GM12892 (cell line): Measurements from ENCODE around the gene ZNF443.
"Not testable (repeated sequence)": the region's sequence is repeated elsewhere in the genome, so short reads cannot be mapped to it uniquely, and the experiment has no call there.

Experiments
- DNase-seq: peaks from one replicate; pipeline ENCODE4 v3.0.0; 2011; ENCODE audit not compliant: insufficient read length
- FAIRE-seq: peaks from 2 replicates; lab custom pipeline; 2011; peaks lifted over from hg19 to GRCh38; lab: Jason Lieb, UNC
- POLR2A ChIP-seq: IDR thresholded peaks from 2 replicates; pipeline ENCODE4 v1.6.1; 2011; ENCODE audit warnings: low read depth, low read length, control low read depth
- POLR2AphosphoS5 ChIP-seq: IDR thresholded peaks from 2 replicates; pipeline ENCODE4 v1.6.1; 2011; ENCODE audit warnings: low read depth, low read length, control low read depth
- TAF1 ChIP-seq: IDR thresholded peaks from 2 replicates; pipeline ENCODE4 v1.6.1; 2011; ENCODE audit warnings: low read depth, mild to moderate bottlenecking, control low read depth, low read length, borderline replicate concordance

The ZNF443 gene

GRCh38 chr19:12464769-12465168, 23.9 kb upstream of the ZNF443 start:
- TF ChIP-seq POLR2A (no peak), TAF1 (no peak), POLR2AphosphoS5 (no peak)
- no peak for DNase-seq
- FAIRE-seq: no peak

- DNase-seq, FAIRE-seq: not testable (repeated sequence)
These were observed 23.3 kb upstream of the ZNF443 start for GRCh38 chr19:12464139-12464538.

- no peak for DNase-seq
- no peak for FAIRE-seq
- TF ChIP-seq POLR2AphosphoS5 (no peak), TAF1 (no peak), POLR2A (no peak)
These were observed 12.7 kb upstream of the ZNF443 start for GRCh38 chr19:12453495-12453894.

- DNase-seq (no peak), FAIRE-seq (no peak)
- TF ChIP-seq TAF1 (no peak), POLR2A (no peak), POLR2AphosphoS5 (no peak)
These were observed 10.0 kb upstream of the ZNF443 start for GRCh38 chr19:12450844-12451243.

GRCh38 chr19:12448808-12449207, 8.0 kb upstream of the ZNF443 start:
- FAIRE-seq (no peak), DNase-seq (no peak)
- no peak for TF ChIP-seq POLR2AphosphoS5
- no peak for TF ChIP-seq POLR2A

GRCh38 chr19:12439686-12440540, 908 bp downstream of the ZNF443 start:
- FAIRE-seq: peak; percentile 87
- not testable (repeated sequence) for DNase-seq

GRCh38 chr19:12430726-12431299, 10.0 kb downstream of the ZNF443 start:
- not testable (repeated sequence) for FAIRE-seq

GRCh38 chr19:12425888-12426274, 14.9 kb downstream of the ZNF443 start:
- DNase-seq: no peak
- FAIRE-seq: no peak
- TF ChIP-seq TAF1: no peak
- no peak for TF ChIP-seq POLR2A
- TF ChIP-seq POLR2AphosphoS5: no peak

More at GRCh38 chr19:12430726-12431299, 10.0 kb downstream of the ZNF443 start:
- not testable (repeated sequence) for DNase-seq

GRCh38 chr19:12425236-12425887, 15.5 kb downstream of the ZNF443 start:
- no peak for TF ChIP-seq POLR2AphosphoS5
- FAIRE-seq: no peak
- DNase-seq: no peak

- not testable (repeated sequence) for DNase-seq, FAIRE-seq
These were observed 23.5 kb downstream of the ZNF443 start for GRCh38 chr19:12417273-12417672.

GRCh38 chr19:12411893-12412292, 28.9 kb downstream of the ZNF443 start:
- no peak for FAIRE-seq
- DNase-seq: no peak
- TF ChIP-seq POLR2A: no peak
- TF ChIP-seq POLR2AphosphoS5: no peak
- TF ChIP-seq TAF1: no peak

- FAIRE-seq (peak; percentile 98), DNase-seq (peak; percentile 53)
- no peak for TF ChIP-seq POLR2AphosphoS5
- TF ChIP-seq TAF1: no peak
- peak; percentile 41; the same call in 1 of the 2 replicates for TF ChIP-seq POLR2A
These were observed 40.0 kb downstream of the ZNF443 start, which contains the start of gene ZNF799 for GRCh38 chr19:12400633-12401502. Gene ZNF799, minus strand, starts transcription at chr19:12401271. Its CDS starts 201 bp downstream, at chr19:12401070.

- not testable (repeated sequence) for DNase-seq
- FAIRE-seq: peak; percentile 87
These were observed 40.8 kb downstream of the ZNF443 start for GRCh38 chr19:12399901-12400632.

- not testable (repeated sequence) for FAIRE-seq, DNase-seq
These were observed 49.7 kb downstream of the ZNF443 start for GRCh38 chr19:12391148-12391547.

- FAIRE-seq, DNase-seq: not testable (repeated sequence)
These were observed 54.5 kb downstream of the ZNF443 start for GRCh38 chr19:12386365-12386764.
